CD4-positive, alpha-beta T cell (primary cell): Measurements from ENCODE around the gene SUPT5H. TPM values are rescaled to one million over a fixed set of nuclear protein-coding genes. Genes with fewer than 3 reads are reported as not detected.

Experiments
- ATAC-seq: fragments of 200-7000 bp; cut with Tn5 transposase; one replicate; pipeline ENCODE4 v1.10.0; 2022; ENCODE audit warnings: mild to moderate bottlenecking; ENCODE audit not compliant: poor library complexity
- CTCF ChIA-PET: fragments of 350-600 bp; sonication (Branson Sonifier 250); formaldehyde crosslinking; loops from one replicate; lab custom pipeline; 2021; ENCODE audit warnings: antibody characterized with exemption, inconsistent platforms; lab: Charles Lee
- POLR2A ChIA-PET: fragments of 350-600 bp; sonication (Branson Sonifier 250); formaldehyde crosslinking; loops from one replicate; lab custom pipeline; 2021; ENCODE audit warnings: antibody characterized with exemption, inconsistent platforms; lab: Charles Lee
- DNase-seq, 14 experiments: peaks; one replicate each; pipeline ENCODE4 v3.0.0-alpha.2; 2013 to 2020; ENCODE audit warnings: mixed read lengths in 2 of 14
- H3K27ac ChIP-seq, 2 donors: one replicate each; pipeline versions ENCODE4 v1.5.1 to v1.7.0; 2013; ENCODE audit warnings: low read length in 2 of 2, low read depth in 1 of 2, mild to moderate bottlenecking in 1 of 2
- H3K27me3 ChIP-seq, 2 experiments: 1 replicate in 1 of 2; 2 replicates in 1 of 2; pipeline versions ENCODE4 v1.6.1 to v1.7.0; 2013; ENCODE audit warnings: low read length in 2 of 2, control low read depth in 1 of 2, mild to moderate bottlenecking in 1 of 2, moderate library complexity in 1 of 2; ENCODE audit not compliant: insufficient read depth in 2 of 2, control insufficient read depth in 1 of 2
- H3K36me3 ChIP-seq: one replicate; pipeline ENCODE4 v1.6.1; 2013; ENCODE audit warnings: low read length, control low read depth; ENCODE audit not compliant: insufficient read depth
- H3K4me1 ChIP-seq: one replicate; pipeline ENCODE4 v1.6.1; 2013; ENCODE audit warnings: low read length, control low read depth; ENCODE audit not compliant: insufficient read depth
- H3K4me3 ChIP-seq: one replicate; pipeline ENCODE4 v1.5.1; 2013; ENCODE audit warnings: mild to moderate bottlenecking, low read length, moderate library complexity
- H3K9me3 ChIP-seq, 2 experiments: 1 replicate in 1 of 2; 2 replicates in 1 of 2; pipeline versions ENCODE4 v1.6.1 to v1.7.0; 2013; ENCODE audit warnings: low read length in 2 of 2, mild to moderate bottlenecking in 2 of 2, control low read depth in 1 of 2, moderate library complexity in 1 of 2; ENCODE audit not compliant: control insufficient read depth in 1 of 2, insufficient read depth in 1 of 2
- H3K27ac Mint-ChIP-seq: one replicate; pipeline ENCODE4 v1.8.0; 2020; ENCODE audit warnings: mixed read lengths
- H3K27me3 Mint-ChIP-seq: one replicate; pipeline ENCODE4 v1.8.0; 2021; ENCODE audit warnings: mixed read lengths
- H3K36me3 Mint-ChIP-seq: one replicate; pipeline ENCODE4 v1.8.0; 2021; ENCODE audit warnings: low read depth, mixed read lengths
- H3K4me1 Mint-ChIP-seq: one replicate; pipeline ENCODE4 v1.8.0; 2021; ENCODE audit warnings: low read depth, mixed read lengths
- H3K4me3 Mint-ChIP-seq: one replicate; pipeline ENCODE4 v1.8.0; 2020; ENCODE audit warnings: mild to moderate bottlenecking, mixed read lengths
- H3K9me3 Mint-ChIP-seq: one replicate; pipeline ENCODE4 v1.8.0; 2020; ENCODE audit warnings: mixed read lengths
- intact Hi-C, 2 experiments: fragments of 100-400 bp; cut with DNase I in 1 of 2; cut with micrococcal nuclease in 1 of 2; formaldehyde crosslinking; loops; one replicate each; pipeline versions ENCODE4 v1.15.1 to v1.9.0; 2023 to 2025; cut with DNase I, micrococcal nuclease
- total RNA-seq, 174 experiments: library from RNA in 2 of 174; stranded (reverse) in 2 of 174; gene quantifications; one replicate each; pipeline ENCODE4 v1.2.3 and lab custom pipeline; 2021 to 2026
- TF ChIP-seq, protein P1 (sequence below): fragments of 200-600 bp; IDR thresholded peaks from one replicate; pipeline ENCODE4 v1.8.0; 2022; ENCODE audit warnings: antibody characterized with exemption, mild to moderate bottlenecking

The SUPT5H gene
- total RNA-seq, 2 experiments from 2014 or later = 322 to 333 TPM

DNA sequence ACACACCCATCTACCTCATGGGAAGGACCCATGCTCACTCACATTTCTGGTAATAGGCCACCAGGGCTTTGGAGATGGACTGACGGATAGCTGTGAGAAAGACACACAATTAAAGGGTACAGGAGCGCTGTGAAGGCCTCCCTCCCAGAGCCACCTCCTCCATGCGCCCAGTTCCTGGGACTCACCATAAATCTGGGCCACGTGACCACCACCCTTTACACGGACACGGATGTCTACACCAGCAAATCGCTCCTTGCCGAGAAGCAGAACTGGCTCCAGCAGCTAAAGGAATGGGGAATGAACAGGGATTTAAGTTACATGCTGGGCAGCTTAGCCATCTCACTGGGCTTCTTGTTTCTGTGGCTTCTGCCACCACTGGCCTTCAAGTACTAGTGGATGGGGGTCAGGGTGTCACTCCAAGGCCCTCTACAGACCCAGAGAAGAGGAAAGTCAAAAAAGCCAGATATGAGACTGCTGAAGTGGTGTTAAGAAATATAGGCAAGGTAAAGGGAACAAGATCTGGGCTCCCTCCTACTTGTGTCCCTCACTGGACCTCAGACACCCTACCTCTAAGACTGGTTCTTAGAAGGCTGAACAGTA, 11.8 kb upstream of the SUPT5H start:
- intact Hi-C loops = no loop called here

DNA sequence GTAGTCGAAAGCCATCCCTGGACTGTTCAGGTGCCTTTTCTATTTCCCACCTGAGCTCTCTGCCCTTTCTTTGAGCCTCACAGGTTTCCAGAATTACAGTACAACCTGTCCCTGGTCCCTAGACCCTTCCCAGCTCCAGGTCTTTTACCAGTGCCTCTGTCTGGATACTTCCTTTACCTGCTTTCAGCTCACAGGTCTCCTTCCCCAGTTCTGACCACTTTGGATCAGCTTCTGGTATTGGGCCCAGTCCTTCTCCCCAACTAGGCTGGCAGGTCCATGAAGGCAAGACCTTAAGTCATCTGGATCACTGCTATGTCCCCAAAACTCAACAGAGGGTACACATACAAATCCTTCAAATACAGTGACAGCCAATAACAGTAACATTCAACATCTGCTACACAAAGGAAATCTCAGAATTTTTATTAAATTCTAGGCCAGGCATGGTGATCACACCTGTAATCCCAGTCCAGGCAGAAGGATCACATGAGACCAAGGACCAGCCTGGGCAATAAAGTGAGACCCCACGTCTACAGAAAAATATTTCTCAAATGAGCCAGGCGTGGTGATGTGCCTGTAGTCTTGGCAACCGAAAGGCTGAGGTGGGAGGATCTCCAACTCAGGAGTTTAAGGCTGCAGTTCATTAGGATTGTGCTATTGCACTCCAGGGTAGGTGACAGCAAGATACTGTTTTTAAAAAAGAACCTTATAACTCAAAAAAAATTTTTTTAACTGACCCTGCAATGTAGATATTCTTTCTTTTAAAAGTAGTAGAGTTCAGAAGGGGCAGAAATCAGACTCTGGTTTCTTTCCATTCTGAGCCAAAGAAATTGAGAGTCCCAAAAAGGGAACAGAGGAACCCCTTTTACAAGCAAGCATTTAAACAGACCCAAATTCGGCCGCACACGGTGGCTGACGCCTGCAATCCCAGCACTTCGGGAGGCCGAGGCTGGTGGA, 11.0 kb upstream of the SUPT5H start:
- intact Hi-C loops = loop anchor here in 1 of 2 experiments (1.0 to 5.0 kb wide), 4 partner anchors 22 to 398 kb away; partner anchors contain the start of genes DYRK1B, MED29, PAF1 and PLEKHG2
- H3K36me3 Mint-ChIP-seq = peaks cover 53% of the 10 kb centered on the region
- H3K27me3 ChIP-seq = no peaks in the 10 kb centered on the region
- peak overlapping the region; percentile 93 for H3K27ac Mint-ChIP-seq
- H3K9me3 ChIP-seq = no peaks in the 10 kb centered on the region
- peak in 1 of 14 experiments; percentile 34 for DNase-seq
- H3K27ac ChIP-seq = peak overlapping the region; percentile 79 to 88
- no peaks in the 10 kb centered on the region for H3K27me3 Mint-ChIP-seq
- H3K4me3 ChIP-seq = peak overlapping the region; percentile 96
- peak overlapping the region; percentile 99 for H3K4me3 Mint-ChIP-seq
- H3K4me1 Mint-ChIP-seq = peaks cover 50% of the 10 kb centered on the region
- TF ChIP-seq, protein P1, sequence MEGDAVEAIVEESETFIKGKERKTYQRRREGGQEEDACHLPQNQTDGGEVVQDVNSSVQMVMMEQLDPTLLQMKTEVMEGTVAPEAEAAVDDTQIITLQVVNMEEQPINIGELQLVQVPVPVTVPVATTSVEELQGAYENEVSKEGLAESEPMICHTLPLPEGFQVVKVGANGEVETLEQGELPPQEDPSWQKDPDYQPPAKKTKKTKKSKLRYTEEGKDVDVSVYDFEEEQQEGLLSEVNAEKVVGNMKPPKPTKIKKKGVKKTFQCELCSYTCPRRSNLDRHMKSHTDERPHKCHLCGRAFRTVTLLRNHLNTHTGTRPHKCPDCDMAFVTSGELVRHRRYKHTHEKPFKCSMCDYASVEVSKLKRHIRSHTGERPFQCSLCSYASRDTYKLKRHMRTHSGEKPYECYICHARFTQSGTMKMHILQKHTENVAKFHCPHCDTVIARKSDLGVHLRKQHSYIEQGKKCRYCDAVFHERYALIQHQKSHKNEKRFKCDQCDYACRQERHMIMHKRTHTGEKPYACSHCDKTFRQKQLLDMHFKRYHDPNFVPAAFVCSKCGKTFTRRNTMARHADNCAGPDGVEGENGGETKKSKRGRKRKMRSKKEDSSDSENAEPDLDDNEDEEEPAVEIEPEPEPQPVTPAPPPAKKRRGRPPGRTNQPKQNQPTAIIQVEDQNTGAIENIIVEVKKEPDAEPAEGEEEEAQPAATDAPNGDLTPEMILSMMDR = no peak
- no peaks in the 10 kb centered on the region for H3K9me3 Mint-ChIP-seq
- peaks cover 57% of the 10 kb centered on the region for H3K4me1 ChIP-seq
- POLR2A ChIA-PET = interaction anchor here (0.7 to 5.9 kb wide), 21 partner anchors 8 to 851 kb away, joined by 3 to 163 read pairs (median 14); partner anchors contain the start of genes AKT2, EID2B, GMFG and MED29
- ATAC-seq = no peak
- CTCF ChIA-PET = interaction anchor here (1.5 to 1.9 kb wide), 5 partner anchors 22 to 68 kb away, joined by 4 to 14 read pairs (median 7); partner anchors contain the start of genes MED29, PAF1 and PLEKHG2
- peaks cover 33% of the 10 kb centered on the region for H3K36me3 ChIP-seq

More for the DNA sequence above, 11.8 kb upstream of the SUPT5H start:
- peaks cover 53% of the 10 kb centered on the region for H3K36me3 Mint-ChIP-seq
- Histone ChIP-seq H3K36me3 (peaks cover 33% of the 10 kb centered on the region), H3K27ac (no peak overlapping the region), H3K9me3 (no peaks in the 10 kb centered on the region), H3K4me3 (no peak overlapping the region), H3K27me3 (no peaks in the 10 kb centered on the region), H3K4me1 (peaks cover 57% of the 10 kb centered on the region)
- no peak for ATAC-seq
- ChIA-PET CTCF (no interaction called here), POLR2A (interaction anchor here (0.8 to 5.9 kb wide), 5 partner anchors 12 to 91 kb away, joined by 3 to 163 read pairs (median 3); partner anchors contain the start of genes MED29, PAF1, SAMD4B and SUPT5H)
- TF ChIP-seq, protein P1 = no peak
- peak overlapping the region; percentile 93 for H3K27ac Mint-ChIP-seq
- H3K9me3 Mint-ChIP-seq = no peaks in the 10 kb centered on the region
- H3K4me1 Mint-ChIP-seq = peaks cover 50% of the 10 kb centered on the region
- peak overlapping the region; percentile 99 for H3K4me3 Mint-ChIP-seq
- peak in 1 of 14 experiments; percentile 35 for DNase-seq
- no peaks in the 10 kb centered on the region for H3K27me3 Mint-ChIP-seq
